GM12891 (cell line): Measurements from ENCODE around the gene TFIP11.

Experiments used
- DNase-seq: peaks from one replicate; pipeline ENCODE4 v3.0.0; 2011; ENCODE audit warnings: low spot score; ENCODE audit not compliant: insufficient read length
- FAIRE-seq: peaks from 2 replicates; lab custom pipeline; 2011; peaks lifted over from hg19 to GRCh38; lab: Jason Lieb, UNC
- PAX5 ChIP-seq: IDR thresholded peaks from 2 replicates; pipeline ENCODE4 v1.6.1; 2011; ENCODE audit warnings: low read length, moderate library complexity, mild to moderate bottlenecking; ENCODE audit not compliant: insufficient read depth, severe bottlenecking
- POLR2A ChIP-seq: IDR thresholded peaks from 2 replicates; pipeline ENCODE4 v1.6.1; 2011; ENCODE audit warnings: low read depth, low read length, control low read depth
- POLR2AphosphoS5 ChIP-seq: IDR thresholded peaks from 2 replicates; pipeline ENCODE4 v1.6.1; 2011; ENCODE audit warnings: low read depth, low read length, control low read depth
- POU2F2 ChIP-seq: IDR thresholded peaks from 2 replicates; pipeline ENCODE4 v1.6.1; 2011; ENCODE audit warnings: low read depth, mild to moderate bottlenecking, control low read depth, low read length, moderate library complexity
- SPI1 ChIP-seq: IDR thresholded peaks from 2 replicates; pipeline ENCODE4 v1.6.1; 2011; ENCODE audit warnings: low read depth, low read length, control low read depth
- TAF1 ChIP-seq: IDR thresholded peaks from 2 replicates; pipeline ENCODE4 v1.6.1; 2011; ENCODE audit warnings: low read depth, low read length, control low read depth

Gene TFIP11

DNA sequence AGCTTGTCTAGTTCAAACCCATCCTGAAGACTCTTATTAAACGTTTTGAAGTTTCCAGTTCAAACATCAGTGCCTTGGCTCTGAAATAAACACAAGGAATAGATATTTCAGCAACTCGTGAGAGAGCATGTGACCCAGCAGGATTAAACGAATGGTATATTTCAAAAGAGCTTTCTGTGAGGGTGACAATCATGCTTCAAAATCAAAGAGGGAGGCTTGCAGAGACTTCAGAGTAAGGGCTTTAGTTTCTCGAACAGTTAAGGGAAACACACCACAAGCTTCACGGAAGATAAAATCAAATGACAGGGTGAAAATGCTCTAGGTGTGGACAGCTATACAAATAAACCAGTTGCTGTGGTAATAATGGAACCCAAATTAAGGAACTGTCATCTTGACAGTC, 30.1 kb downstream of the TFIP11 start:
- no peak for DNase-seq
- TF ChIP-seq TAF1 (no peak), POLR2AphosphoS5 (no peak), PAX5 (no peak), POLR2A (no peak)

GRCh38 chr22:26481694-26482093, 30.6 kb downstream of the TFIP11 start:
- FAIRE-seq (no peak), DNase-seq (no peak)
- no peak for TF ChIP-seq TAF1
- no peak for TF ChIP-seq POLR2AphosphoS5
- TF ChIP-seq SPI1 = peak; percentile 85

More for the DNA sequence above, 30.1 kb downstream of the TFIP11 start:
- FAIRE-seq = no peak

DNA sequence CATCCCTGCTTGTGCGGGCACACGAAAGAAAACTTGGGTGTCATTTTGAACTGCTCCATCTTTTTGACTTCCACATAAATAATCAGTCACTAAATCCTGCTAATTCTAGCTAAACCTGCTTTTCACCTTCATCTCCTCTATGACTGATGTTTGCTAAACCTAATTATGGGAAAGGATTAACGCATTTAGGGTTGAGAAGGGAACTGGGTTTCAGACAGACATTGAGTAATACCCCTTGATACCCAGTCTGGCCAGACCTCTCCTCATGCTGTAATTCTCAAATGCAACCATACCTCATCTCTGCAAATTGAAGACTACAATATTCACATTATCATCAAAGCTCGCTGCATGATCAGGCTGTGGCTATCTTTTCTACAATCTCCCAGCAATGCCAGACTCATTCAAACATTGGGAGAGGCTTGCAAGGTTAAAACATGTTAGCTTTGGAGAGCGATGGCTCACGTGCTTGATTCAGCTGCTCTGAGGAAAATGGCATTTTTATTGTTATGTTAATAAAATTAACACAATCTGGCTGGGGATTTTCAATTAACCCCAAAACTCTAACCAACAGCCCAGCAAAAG, 31.1 kb downstream of the TFIP11 start:
- DNase-seq (no peak), FAIRE-seq (peak; percentile 20)
- TF ChIP-seq POLR2A = no peak
- TF ChIP-seq POU2F2 = no peak
- TF ChIP-seq POLR2AphosphoS5 = no peak

GRCh38 chr22:26480611-26480932, 31.7 kb downstream of the TFIP11 start:
- no peak for FAIRE-seq
- TF ChIP-seq POU2F2 (no peak), PAX5 (no peak), SPI1 (no peak), POLR2AphosphoS5 (no peak), TAF1 (no peak), POLR2A (no peak)
- DNase-seq = no peak

DNA sequence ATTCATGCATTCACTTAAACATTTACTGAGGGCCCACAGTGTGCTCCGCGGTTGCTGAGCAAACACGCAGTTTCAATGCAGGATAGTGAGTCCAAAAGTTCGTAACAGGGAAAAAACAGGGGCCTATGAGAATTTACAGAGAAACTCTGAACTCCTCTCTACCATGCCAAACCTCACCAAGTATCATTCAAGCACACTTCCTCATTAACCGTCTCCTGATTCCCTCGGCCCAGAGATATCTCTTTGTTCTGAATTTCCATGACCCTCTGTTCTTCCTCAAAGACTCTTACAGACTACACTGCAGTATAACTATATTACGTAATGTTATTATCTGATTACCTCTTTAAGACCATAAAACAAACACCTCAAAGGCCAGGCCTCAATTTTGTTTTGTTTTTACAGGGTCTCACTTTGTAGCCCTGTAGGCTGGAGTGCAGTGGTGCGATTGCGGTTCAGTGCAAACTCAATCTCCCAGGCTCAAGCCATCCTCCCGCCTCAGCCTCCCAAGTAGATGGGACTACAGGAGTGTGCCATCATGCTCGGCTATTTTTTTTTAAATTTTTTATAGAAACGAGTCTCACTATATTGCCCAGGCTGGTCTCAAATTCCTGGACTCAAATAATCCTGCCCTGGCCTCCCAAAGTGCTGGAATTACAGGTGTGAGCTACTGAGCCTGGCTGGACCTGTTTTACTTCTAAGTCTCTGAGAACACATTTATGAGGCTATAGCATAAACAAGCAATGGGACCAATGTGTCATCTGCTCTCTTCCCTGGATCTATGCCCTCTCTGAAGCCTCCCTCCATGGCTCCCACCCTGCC, 32.3 kb downstream of the TFIP11 start:
- TF ChIP-seq TAF1 = no peak
- no peak for TF ChIP-seq POLR2A
- peak; percentile 83 for TF ChIP-seq SPI1
- no peak for DNase-seq
- no peak for FAIRE-seq

- FAIRE-seq (no peak), DNase-seq (no peak)
Measured at GRCh38 chr22:26479043-26479791, 33.1 kb downstream of the TFIP11 start.

DNA sequence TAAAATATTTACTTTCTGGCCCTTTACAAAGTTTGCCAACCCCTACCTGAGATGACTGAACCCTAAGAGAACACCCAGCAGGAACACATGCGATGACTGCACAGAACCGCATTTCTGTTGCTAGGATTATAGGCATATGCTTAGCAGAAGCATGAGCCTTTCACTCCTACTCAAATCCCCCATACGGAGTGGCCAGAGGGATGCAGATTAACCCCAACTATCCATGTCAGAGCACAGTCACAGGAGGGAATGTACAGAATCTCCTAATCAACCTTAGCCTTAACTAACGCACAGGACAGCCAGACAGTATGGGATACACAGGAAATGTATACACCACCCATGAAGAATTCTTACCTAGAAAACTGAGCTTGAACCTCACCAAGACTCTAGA, 34.9 kb downstream of the TFIP11 start:
- TF ChIP-seq SPI1 (no peak), POU2F2 (no peak), POLR2AphosphoS5 (no peak), PAX5 (no peak), POLR2A (no peak), TAF1 (no peak)
- DNase-seq (no peak), FAIRE-seq (no peak)

More at GRCh38 chr22:26479043-26479791, 33.1 kb downstream of the TFIP11 start:
- TF ChIP-seq POLR2AphosphoS5 = no peak
- TF ChIP-seq SPI1 = no peak
- no peak for TF ChIP-seq POLR2A
- no peak for TF ChIP-seq PAX5
- no peak for TF ChIP-seq POU2F2
- TF ChIP-seq TAF1 = no peak

- DNase-seq = no peak
- TF ChIP-seq TAF1 (no peak), PAX5 (no peak), POU2F2 (no peak), POLR2AphosphoS5 (no peak), POLR2A (no peak), SPI1 (no peak)
- FAIRE-seq = no peak
Measured at GRCh38 chr22:26476705-26477340, 35.5 kb downstream of the TFIP11 start.

DNA sequence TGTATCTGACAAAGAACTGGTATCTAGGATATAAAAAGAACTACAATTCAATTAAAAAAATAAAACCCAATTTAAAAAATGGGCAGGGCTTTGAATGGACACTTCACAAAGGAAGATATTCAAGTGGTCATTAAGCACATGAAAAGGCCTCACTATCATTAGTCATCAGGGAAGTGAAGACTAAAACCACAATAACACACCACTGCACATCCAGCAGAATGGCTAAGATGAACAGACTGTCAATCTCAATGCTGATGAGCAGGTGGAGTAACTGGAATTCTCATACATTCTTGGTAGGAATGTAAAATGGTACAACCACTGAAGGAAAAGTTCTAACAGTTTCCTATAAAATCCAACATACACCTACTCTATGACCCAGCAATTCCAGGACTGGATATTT, 37.6 kb downstream of the TFIP11 start:
- DNase-seq (no peak), FAIRE-seq (peak; percentile 73)

More for the DNA sequence above, 37.6 kb downstream of the TFIP11 start:
- no peak for TF ChIP-seq SPI1
- TF ChIP-seq TAF1 = no peak
- no peak for TF ChIP-seq POLR2AphosphoS5
- TF ChIP-seq POLR2A = no peak
- no peak for TF ChIP-seq PAX5
- no peak for TF ChIP-seq POU2F2
